Measurements from ENCODE around the gene CHRNA7.

GRCh38 chr15:32003558-32003957 is 26.8 kb upstream of the CHRNA7 start:
- no peak for TF ChIP-seq CTCF (IDR thresholded peaks at IDR 0.05)
- TF ChIP-seq TEAD4 (IDR thresholded peaks at IDR 0.05; ENCODE audit: borderline replicate concordance, insufficient read depth) = no peak
- TF ChIP-seq RXRA (IDR thresholded peaks at IDR 0.05; ENCODE audit: borderline replicate concordance, low read depth) = no peak
- no peak for TF ChIP-seq MAX (IDR thresholded peaks at IDR 0.05; ENCODE audit: low read depth)

Data from SK-N-SH (cell line).